Measurements from ENCODE around the gene C1QTNF12.
A peak's percentile ranks its signal among the peaks of the same experiment; 100 is the strongest.

Gene C1QTNF12

DNA sequence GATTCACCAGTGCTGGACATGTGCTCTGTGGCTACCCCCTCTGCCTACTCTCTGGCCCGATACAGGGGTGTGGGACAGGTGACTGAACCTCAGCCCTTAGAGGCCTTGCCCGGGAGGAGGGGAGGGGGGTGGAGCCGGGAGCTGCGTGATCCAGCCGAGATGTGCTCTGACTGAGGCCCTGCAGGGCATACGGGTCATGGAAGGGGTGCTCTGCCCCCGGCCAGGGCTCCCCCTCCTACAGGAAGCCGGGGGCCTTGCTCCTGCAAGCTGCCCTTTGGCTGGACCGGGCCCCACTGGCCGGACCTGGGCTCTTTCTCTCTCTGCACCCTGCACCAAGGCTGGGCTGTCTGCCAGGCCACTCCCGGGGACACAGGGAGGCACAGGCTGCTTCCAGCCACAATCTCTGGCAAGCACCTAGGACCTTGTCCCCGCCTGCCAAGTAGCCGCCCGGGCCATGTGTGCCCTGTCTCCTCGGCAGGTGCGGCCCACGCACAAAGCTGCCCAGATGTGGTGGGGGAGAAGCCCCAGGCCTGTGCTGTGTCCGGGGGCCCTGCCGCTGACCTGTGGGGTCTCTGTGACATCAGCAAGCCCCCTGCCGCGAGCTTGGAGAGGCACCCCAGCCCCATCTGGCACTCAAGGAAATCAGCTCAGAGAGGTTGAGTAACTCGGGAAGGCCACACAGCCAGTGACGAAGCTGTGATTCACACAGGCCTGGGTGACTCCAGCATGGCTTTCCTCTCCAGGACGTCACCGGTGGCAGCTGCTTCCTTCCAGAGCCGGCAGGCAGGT is 35.2 kb upstream of the C1QTNF12 start:
- DNase-seq (ENCODE audit: low read depth in 3 of 3), result no peak

- no peak for DNase-seq (ENCODE audit: low read depth in 3 of 3)
These were observed 34.4 kb upstream of the C1QTNF12 start for GRCh38 chr1:1280782-1281481.

DNA sequence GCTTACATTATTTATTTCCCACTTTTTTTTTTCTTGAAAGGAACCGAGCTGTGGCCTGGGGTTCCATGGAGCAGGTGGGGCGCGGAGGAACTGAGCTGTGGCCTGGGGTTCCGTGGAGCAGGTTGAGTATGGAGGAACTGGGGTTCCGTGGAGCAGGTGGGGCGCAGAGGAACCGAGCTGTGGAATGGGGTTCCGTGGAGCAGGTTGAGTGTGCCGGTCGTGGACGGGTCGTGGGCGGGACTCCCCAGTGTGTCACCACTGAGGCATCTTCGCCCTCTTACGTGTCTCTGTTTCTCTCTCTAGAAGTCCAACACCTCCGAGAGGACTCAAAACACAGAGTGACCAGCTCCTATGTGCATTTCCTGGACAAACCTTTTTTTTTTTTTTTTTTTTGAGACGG is 32.5 kb upstream of the C1QTNF12 start:
- DNase-seq (ENCODE audit: low read depth in 3 of 3), result no peak

DNA sequence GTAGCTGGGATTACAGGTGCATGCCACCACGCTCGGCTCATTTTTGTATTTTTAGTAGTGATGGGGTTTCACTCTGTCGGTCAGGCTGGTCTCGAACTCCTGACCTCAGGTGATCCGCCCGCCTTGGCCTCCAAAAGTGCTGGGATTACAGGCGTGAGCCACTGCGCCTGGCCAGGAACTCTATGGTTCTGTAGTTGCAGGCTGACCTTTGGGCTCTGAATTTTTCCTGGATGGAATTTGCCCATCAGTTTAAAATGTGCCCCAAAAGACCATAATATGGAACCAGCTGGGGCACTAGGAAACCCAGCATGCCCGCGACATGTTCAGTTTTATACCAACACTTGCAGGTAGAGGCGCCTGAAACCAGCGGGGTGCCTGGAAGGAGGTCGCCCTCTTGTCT is 32.1 kb upstream of the C1QTNF12 start:
- no peak for DNase-seq (ENCODE audit: low read depth in 3 of 3)

DNA sequence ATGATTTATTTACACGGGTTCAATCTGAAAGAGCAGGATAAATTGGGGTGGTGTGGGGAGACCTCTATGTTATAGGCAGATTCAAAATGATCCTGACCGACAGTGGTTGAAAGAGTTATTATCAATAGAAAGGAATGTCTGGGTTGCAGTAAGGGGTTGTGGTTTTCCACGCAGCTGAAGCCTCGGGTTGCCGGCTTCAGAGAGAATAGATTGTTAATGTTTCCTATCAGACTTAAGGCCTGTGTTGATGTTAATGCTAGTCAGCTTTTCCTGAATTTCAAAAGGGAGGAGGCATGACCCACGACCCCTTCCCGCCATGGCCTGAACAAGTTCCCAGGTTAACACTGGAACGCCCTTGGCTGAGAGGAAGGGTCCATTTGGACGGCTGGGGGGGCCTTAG is 29.3 kb upstream of the C1QTNF12 start:
- no peak for DNase-seq (ENCODE audit: low read depth in 3 of 3)

GRCh38 chr1:1274931-1275431 is 28.5 kb upstream of the C1QTNF12 start:
- no peak for DNase-seq (ENCODE audit: low read depth in 3 of 3)

GRCh38 chr1:1274299-1274930 is 27.9 kb upstream of the C1QTNF12 start:
- DNase-seq (ENCODE audit: low read depth in 3 of 3), result no peak

DNA sequence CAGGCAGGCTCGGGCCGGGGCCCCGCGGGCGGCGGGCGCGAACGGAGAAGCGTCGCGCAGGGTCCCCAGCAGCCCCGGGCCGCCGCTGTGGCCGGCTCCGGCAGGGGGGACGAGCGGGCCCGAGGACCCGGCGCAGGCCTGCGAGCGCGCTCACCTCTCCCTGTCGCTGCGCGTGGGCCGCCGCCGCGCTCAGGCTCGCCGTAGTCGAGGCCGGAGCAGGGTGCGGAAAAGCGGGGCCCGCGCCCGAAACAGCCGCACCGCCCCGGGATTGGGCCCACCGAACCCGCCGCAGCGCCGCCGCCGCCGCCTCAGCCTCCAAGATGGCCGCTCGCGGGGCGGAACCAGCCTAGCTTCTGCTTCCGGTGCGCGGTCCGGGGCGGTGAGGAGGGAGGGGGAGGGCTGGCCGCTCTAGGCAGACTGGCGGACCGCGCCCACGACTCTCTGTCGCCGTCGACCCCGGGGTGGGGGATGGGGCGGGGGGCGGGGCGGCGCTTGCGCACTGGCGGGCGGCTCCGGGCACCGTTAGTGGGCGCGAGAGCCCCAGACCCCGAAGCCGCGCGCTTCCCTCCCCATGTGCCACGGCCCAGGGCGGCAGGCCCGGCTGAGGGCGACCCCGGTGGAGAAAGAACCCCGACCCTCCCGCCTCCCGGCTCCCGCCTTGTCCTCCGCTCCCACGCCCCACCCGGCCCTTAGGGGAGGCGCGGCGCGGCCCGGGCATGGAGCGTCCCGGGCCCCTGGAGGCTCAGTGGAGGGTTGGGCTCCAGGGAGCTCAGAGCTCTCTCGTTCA is 27.2 kb upstream of the C1QTNF12 start, which contains the start of gene UBE2J2:
Gene UBE2J2 (minus strand): TSS at position 343 of the 787 bp plus-strand sequence. CDS start 5,862 bp downstream, outside the sequence.
- DNase-seq (ENCODE audit: low read depth in 3 of 3), result peak; percentile 90 to 95 (median 92)

- DNase-seq (ENCODE audit: low read depth in 3 of 3), result no peak
These were observed 26.6 kb upstream of the C1QTNF12 start for GRCh38 chr1:1273209-1273511.

DNA sequence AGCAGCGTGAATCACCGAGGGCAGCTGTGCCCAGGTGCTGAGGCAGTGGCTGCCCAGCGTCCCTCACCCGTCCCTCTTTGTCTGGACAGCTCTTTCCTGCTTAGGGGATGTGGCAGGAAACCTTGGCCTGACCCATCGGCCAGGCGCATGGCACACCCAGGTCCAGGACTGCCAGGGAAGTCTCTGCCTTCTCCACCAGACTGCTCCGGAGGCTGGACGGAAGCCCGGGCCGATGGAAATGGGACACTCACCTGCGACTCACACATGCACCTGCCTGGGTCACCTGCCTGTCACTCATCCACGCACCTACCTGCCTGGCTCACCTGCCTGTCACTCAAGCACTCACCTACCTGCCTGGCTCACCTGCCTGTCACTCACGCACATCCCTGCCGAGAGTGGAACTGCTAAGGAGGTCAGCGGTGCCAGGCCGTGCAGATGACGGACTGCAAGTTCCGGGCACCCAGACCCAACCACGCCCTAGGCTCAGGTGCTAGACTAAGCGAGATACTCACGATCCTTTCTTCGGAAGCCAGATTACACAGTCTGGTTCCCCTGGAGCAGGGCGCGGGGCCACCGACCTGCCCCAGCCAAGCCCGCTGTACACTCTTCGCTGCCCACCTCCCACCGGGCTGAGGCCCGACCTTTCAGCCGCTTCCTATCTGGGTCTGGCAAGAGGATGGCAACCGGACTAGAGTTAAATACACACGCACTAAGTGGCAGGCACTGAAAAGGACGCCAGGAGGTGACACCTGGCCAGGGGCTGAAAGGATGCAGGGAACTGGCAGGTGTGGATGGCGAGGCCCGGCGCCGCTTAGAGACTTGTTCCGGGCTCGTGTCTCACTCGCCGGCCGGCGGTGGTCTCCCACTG is 26.1 kb upstream of the C1QTNF12 start:
- DNase-seq (ENCODE audit: low read depth in 3 of 3), result no peak

DNA sequence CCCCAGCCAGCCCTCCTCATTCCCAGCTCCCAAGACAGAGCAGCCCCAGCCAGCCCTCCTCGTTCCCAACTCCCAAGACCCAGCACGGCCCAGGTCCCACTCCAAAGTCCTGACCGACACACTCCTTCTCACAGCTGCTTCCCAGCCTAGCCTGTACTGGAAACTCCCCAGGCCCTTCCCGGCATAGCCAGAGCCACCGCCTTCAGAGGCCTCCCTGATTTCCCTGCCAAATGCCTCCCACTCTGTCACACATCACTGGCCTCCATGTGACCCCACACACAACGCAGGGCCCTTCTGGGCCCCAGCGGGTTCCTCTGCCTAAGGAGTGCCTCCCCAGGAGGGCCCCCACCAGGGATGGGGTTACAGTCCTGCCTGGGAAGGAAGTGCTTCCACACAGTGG is 24.3 kb upstream of the C1QTNF12 start:
- no peak for DNase-seq (ENCODE audit: low read depth in 3 of 3)

DNA sequence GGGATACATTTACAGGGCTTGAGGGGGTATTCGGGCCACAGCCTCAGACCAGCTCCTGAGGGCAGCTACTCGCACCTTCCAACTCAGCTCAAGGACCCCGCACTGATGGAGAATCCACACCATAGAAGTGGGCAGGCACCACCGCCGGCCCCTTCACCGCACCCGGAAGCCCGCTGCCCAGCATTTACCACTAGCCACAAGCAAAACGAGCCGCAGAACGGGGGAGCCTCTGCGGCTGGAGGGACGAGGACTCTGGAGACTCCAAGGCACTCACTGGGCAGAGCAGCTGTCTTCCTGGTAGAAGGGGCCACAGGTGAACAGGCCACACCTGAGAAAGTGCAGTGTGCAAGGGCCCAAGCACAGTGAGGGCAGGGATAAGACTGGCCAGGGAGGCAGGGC is 21.8 kb upstream of the C1QTNF12 start:
- DNase-seq (ENCODE audit: low read depth in 3 of 3), result no peak

GRCh38 chr1:1267488-1268283 is 21.2 kb upstream of the C1QTNF12 start:
- no peak for DNase-seq (ENCODE audit: low read depth in 3 of 3)

- DNase-seq (ENCODE audit: low read depth in 3 of 3), result no peak
These were observed 18.3 kb upstream of the C1QTNF12 start for GRCh38 chr1:1264868-1265272.

- no peak for DNase-seq (ENCODE audit: low read depth in 3 of 3)
These were observed 17.5 kb upstream of the C1QTNF12 start for GRCh38 chr1:1264026-1264425.

GRCh38 chr1:1262758-1263157 is 16.2 kb upstream of the C1QTNF12 start:
- DNase-seq (ENCODE audit: low read depth in 3 of 3), result no peak

- DNase-seq (ENCODE audit: low read depth in 3 of 3), result no peak
These were observed 15.5 kb upstream of the C1QTNF12 start for GRCh38 chr1:1262071-1262470.

GRCh38 chr1:1260843-1261560 is 14.5 kb upstream of the C1QTNF12 start:
- no peak for DNase-seq (ENCODE audit: low read depth in 3 of 3)

- DNase-seq (ENCODE audit: low read depth in 3 of 3), result no peak
These were observed 13.6 kb upstream of the C1QTNF12 start for GRCh38 chr1:1259951-1260600.
